Subcutaneous abdominal adipose tissue (tissue), 5 donors: ENCODE measurements around the gene CRY2.

Experiments used
- H3K27ac ChIP-seq: one replicate; pipeline ENCODE4 v1.7.0; 2013; ENCODE audit warnings: low read depth, mild to moderate bottlenecking, inconsistent platforms, low read length, moderate library complexity
- H3K27me3 ChIP-seq, 5 donors: one replicate each; pipeline ENCODE4 v1.7.0; 2013; ENCODE audit warnings: low read length in 5 of 5, inconsistent platforms in 1 of 5; ENCODE audit not compliant: control insufficient read depth in 5 of 5, insufficient read depth in 4 of 5
- H3K36me3 ChIP-seq, 5 donors: one replicate each; pipeline ENCODE4 v1.7.0; 2013; ENCODE audit warnings: low read length in 5 of 5; ENCODE audit not compliant: control insufficient read depth in 5 of 5, insufficient read depth in 5 of 5
- H3K4me1 ChIP-seq, 5 donors: one replicate each; pipeline ENCODE4 v1.7.0; 2013; ENCODE audit warnings: low read length in 5 of 5, mild to moderate bottlenecking in 3 of 5, moderate library complexity in 1 of 5; ENCODE audit not compliant: control insufficient read depth in 5 of 5, insufficient read depth in 5 of 5
- H3K4me3 ChIP-seq, 5 donors: one replicate each; pipeline ENCODE4 v1.7.0; 2013; ENCODE audit warnings: low read length in 5 of 5, low read depth in 1 of 5
- H3K9ac ChIP-seq, 5 donors: one replicate each; pipeline ENCODE4 v1.7.0; 2013; ENCODE audit warnings: low read length in 5 of 5, mild to moderate bottlenecking in 4 of 5, moderate library complexity in 3 of 5
- H3K9me3 ChIP-seq, 5 donors: one replicate each; pipeline ENCODE4 v1.7.0; 2013; ENCODE audit warnings: low read length in 5 of 5; ENCODE audit not compliant: control insufficient read depth in 5 of 5
- donor health status: healthy.
- donor health status: healthy.
- donor health status: healthy.
- donor health status: healthy.
- donor health status: healthy.

Gene CRY2

DNA sequence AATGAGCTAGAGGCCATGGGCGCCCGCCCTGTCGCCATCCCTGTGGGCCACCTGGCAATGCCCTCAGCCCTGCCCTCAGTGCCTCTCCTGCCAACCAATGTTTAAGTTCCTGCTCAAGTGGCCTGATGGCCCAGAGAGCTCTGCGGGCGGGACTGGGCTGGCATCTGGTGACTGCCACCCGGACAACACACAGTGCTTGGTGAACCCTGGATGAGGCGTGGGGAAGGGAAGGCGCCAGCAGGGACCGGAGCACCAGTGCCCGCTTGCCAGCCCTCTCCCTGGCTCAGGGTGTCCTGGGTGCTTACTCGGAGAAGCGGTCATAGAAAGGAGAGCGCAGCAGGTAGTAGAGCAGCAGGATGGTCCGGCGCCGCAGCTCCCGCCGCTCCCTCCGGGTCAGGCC lies 66.2 kb downstream of the CRY2 start:
- Histone ChIP-seq H3K9ac (no peak overlapping the region), H3K4me1 (peaks cover 1 to 31% (median 20%) of the 10 kb centered on the region in 5 donors), H3K4me3 (no peak overlapping the region), H3K27me3 (no peaks in the 10 kb centered on the region), H3K27ac (no peak overlapping the region), H3K9me3 (no peaks in the 10 kb centered on the region), H3K36me3 (peaks cover 0 to 74% (median 57%) of the 10 kb centered on the region in 5 donors)

DNA sequence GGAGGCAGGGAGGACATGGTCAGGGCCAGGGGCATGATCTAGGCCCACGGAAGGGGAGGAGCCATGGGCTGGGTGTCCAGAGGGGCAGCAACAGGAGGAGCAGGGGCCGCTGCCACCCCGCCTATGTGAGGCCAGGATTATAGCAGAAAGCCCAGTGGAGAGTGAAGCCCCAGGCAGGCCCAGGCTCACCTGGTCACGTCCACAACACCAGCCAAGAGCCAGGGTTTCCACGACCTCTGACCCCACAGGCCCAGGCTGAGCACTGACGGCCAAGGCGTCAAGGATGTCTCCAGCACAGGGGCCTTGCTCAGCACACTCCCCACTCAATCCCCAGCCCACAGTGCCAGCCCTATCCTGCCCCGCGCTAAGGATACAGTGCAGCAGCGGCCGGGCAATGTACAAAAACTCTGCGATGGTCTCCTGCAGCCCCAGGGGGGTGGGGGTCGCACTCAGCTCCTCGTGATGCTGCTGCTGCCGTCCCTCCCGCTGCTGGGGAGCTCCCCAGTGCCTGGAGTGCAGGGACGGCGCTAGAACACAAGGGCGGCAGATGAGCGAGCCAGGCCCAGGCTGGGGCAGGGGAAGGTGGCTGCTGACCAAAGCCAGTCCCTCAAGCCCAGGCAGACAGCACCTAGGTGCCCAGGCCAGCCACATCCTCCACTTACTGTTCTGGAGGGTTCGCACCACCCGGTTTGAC lies 66.8 kb downstream of the CRY2 start:
- Histone ChIP-seq H3K27me3 (no peaks in the 10 kb centered on the region), H3K4me3 (no peak overlapping the region), H3K27ac (no peak overlapping the region), H3K9me3 (no peaks in the 10 kb centered on the region), H3K36me3 (peaks cover 0 to 70% (median 57%) of the 10 kb centered on the region in 5 donors), H3K4me1 (peaks cover 1 to 35% (median 24%) of the 10 kb centered on the region in 5 donors), H3K9ac (no peak overlapping the region)

DNA sequence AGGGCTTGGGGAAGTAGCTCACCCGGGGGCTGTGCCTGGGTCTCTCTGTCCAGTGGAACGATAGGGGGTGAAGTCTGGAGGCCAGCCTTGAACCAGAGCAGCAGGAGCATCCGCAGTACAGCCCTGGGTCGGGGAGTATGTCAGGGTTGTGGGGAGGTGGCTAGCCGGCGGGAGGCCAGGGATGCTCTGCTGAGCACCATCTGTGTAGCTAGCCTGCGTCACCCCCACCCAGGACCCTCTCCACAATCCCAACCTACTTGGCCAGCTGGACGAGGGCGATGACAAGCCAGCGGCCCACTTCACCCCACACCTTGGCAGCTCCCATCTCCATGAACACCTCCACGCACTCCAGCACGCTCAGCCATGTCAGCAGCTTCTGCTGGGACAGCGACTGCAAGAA lies 68.2 kb downstream of the CRY2 start:
- no peak overlapping the region for H3K9ac ChIP-seq
- peaks cover 0 to 57% (median 44%) of the 10 kb centered on the region in 5 donors for H3K36me3 ChIP-seq
- H3K27me3 ChIP-seq = no peaks in the 10 kb centered on the region
- no peaks in the 10 kb centered on the region for H3K9me3 ChIP-seq
- peaks cover 1 to 48% (median 24%) of the 10 kb centered on the region in 5 donors for H3K4me1 ChIP-seq
- no peak overlapping the region for H3K4me3 ChIP-seq
- no peak overlapping the region for H3K27ac ChIP-seq

DNA sequence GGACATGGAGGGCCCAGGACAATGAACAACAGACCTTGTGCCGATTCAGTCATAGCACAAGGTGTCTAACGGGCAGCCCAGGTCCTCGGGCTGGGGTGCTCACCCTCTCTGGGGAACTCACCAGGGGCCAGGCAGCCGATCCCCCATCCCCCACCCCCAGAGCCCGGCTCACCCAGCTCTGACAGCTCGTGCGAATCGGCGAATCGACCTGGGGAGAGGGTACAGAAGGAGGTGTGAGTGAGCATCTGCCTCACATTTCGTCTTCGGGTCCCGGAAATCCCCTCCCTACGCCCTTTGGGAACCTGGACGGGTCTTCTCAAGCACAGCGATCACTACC lies 70.0 kb downstream of the CRY2 start:
- peaks cover 0 to 39% (median 33%) of the 10 kb centered on the region in 5 donors for H3K36me3 ChIP-seq
- H3K27ac ChIP-seq = peak overlapping the region; percentile 84
- peak overlapping the region; percentile 92 to 99 (median 96) for H3K4me3 ChIP-seq
- peaks cover 0 to 10% (median 4%) of the 10 kb centered on the region in 5 donors for H3K27me3 ChIP-seq
- peaks cover 1 to 54% (median 29%) of the 10 kb centered on the region in 5 donors for H3K4me1 ChIP-seq
- H3K9me3 ChIP-seq = no peaks in the 10 kb centered on the region
- peak overlapping the region in 4 of 5 donors; percentile 90 to 98 (median 91) for H3K9ac ChIP-seq

DNA sequence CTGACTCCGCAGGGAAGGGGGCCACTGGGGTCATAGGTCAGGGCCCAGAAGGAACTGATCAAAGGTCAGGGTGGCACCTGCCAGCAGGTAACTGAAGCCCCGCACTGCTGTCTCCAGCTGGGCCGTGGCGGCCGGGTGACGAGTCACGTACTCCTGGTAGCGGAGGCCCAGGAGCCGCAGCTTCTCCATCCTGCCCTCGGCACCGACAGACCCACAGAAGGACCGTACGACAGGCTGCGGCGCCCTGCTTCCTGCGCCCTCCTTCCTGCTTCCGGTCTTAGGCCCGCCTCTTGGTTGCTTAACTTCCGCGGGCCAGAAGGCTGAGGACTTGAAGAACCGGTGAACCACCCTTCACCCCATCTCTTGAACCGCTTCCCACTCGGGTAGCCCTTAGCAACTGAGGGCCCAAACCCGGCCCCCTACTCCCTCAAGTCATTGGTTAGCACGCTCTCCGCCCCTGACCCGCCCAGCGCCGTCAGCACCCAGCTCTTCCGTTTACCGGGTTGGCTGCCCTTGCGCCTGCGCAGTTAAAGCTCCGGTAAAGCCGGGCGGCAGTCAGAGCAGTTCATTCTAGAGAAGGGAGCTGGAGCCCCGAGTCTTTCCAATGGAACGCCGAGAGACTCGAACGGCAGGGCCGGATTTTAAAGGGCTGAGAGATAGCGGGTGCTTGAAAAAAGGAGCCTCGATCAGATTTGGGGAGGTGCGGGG lies 70.5 kb downstream of the CRY2 start, which contains the start of gene PEX16:
Gene PEX16 (minus strand): TSS at position 255 of the 708 bp plus-strand sequence. CDS start 66 bp downstream, at position 189.
- Histone ChIP-seq H3K9ac (peak within 1 kb of the TSS; percentile 68 to 98 (median 90)), H3K4me1 (peaks cover 1 to 59% (median 31%) of the 10 kb centered on the region in 5 donors), H3K9me3 (no peaks in the 10 kb centered on the region), H3K27me3 (peaks cover 2 to 13% (median 4%) of the 10 kb centered on the region in 5 donors), H3K27ac (peak within 1 kb of the TSS; percentile 84), H3K4me3 (peak within 1 kb of the TSS; percentile 92 to 99 (median 97)), H3K36me3 (peaks cover 0 to 34% (median 33%) of the 10 kb centered on the region in 5 donors)

DNA sequence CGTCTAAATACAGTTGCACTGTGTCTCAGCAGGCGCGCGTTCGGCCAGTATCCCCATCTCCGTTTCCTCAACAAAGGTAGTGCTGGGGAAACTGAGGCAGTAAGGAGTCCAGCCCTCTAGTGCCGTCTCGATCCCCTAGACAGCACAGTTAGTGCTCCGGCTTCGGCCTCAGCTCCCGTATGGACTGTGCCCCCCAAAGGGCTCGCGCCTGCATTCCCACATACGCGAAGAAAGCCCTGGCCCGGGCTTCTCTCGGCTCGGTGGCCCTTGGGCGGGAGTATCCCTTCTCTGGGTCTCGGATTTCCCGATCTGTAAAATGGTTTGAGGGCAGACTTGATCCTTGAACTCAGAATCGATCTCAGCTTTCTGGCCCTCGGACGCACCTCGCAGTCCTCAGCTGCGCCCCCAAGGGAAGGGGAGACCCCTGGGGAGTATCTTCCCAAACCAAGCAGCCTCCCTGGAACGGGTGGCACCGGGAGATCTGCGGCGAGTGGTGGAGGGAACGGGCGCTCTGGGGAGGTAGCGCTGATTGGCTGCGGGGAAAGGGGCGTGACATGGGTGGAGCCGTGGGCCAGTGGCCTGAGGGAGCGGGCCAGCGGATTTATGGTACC lies 71.2 kb downstream of the CRY2 start:
- Histone ChIP-seq H3K4me1 (peaks cover 1 to 59% (median 36%) of the 10 kb centered on the region in 5 donors), H3K9me3 (no peaks in the 10 kb centered on the region), H3K27me3 (peaks cover 8 to 19% (median 10%) of the 10 kb centered on the region in 5 donors), H3K36me3 (peaks cover 0 to 27% (median 26%) of the 10 kb centered on the region in 5 donors), H3K9ac (peak overlapping the region; percentile 68 to 98 (median 90)), H3K27ac (peak overlapping the region; percentile 84), H3K4me3 (peak overlapping the region; percentile 92 to 99 (median 97))

DNA sequence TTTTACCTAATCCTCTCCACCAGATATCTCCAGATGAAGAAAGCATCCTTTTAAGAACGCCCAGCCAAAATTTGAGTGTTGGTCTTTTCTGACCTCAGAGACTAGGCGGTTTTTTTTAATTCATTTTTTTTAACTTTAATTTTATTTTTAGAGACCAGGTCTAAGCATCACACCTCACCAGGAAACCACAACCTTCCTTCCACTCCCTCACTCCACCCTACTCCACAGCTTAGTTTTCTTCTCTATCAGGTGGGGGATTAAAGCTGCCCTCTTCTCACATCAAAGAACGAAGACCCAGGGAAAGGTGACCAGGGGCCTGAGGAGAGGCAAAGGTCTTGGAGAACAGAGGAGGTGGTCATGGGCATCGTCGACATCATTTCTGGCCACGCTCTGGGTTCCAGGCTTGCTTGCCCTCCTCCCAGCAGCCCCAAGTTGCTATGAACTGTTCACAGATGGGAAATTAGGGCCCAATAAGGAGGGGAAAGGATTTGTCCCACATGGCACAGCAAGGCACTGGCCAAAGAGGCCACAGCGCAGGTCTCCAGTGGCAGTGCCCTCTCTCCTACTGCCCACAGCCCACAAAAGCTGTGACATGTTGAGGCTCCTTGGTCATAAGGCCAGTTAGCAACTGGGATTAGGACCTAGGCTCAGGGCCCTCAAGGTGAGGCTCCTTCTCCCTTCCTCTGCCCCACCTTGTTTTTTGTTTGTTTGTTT lies 71.8 kb downstream of the CRY2 start:
- Histone ChIP-seq H3K36me3 (peaks cover 0 to 21% (median 19%) of the 10 kb centered on the region in 5 donors), H3K4me1 (peaks cover 1 to 56% (median 36%) of the 10 kb centered on the region in 5 donors), H3K27ac (no peak overlapping the region), H3K27me3 (peaks cover 10 to 20% (median 12%) of the 10 kb centered on the region in 5 donors), H3K9ac (peak overlapping the region in 2 of 5 donors; percentile 90), H3K9me3 (no peaks in the 10 kb centered on the region), H3K4me3 (peak overlapping the region in 3 of 5 donors; percentile 96 to 99 (median 97))

DNA sequence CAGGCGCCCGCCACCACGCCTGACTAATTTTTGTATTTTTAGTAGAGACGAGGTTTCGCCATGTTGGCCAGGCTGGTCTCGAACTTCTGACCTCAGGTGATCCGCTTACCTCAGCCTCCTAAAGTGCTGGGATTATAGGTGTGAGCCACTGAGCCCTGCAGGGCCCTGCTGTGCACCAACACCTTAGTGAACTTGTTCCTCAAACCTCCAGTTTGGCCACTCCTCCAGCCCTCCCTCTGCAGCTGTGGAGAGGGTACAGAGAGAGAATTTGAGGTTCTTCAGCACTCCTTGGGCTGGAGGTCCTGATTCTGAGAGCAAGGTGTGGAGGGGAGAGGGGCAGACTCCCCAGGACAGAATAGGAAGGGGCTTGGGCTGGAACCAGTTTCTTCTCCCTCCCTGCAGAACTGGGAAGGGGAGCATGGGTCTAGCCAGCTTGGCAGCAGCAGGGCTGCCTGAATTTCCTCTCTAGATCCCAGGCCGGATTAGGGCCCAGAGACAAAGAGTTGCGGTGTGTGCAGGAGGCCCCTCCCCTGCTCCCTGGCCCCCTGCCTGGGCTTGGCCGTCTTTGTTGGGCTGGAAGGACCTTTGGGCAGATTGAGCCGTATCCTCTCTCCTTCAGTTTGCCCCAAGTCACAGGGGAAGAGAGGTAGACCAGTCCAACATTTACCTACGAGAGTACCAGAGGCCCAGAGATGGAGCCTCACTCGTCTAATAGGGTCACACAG lies 72.7 kb downstream of the CRY2 start:
- no peak overlapping the region for H3K9ac ChIP-seq
- H3K4me1 ChIP-seq = peaks cover 1 to 56% (median 36%) of the 10 kb centered on the region in 5 donors
- H3K36me3 ChIP-seq = peaks cover 0 to 12% (median 11%) of the 10 kb centered on the region in 5 donors
- H3K27me3 ChIP-seq = peaks cover 10 to 20% (median 13%) of the 10 kb centered on the region in 5 donors
- H3K27ac ChIP-seq = no peak overlapping the region
- no peaks in the 10 kb centered on the region for H3K9me3 ChIP-seq
- H3K4me3 ChIP-seq = no peak overlapping the region
